Muscle of leg (tissue), 11 donors: ENCODE measurements around the gene SPAG8. TPM values are rescaled to one million over a fixed set of nuclear protein-coding genes. Genes with fewer than 3 reads are reported as not detected.

ENCODE experiments used
- DNase-seq: peaks from one replicate; pipeline ENCODE4 v3.0.0; 2013
- H3K27ac ChIP-seq: one replicate; pipeline ENCODE4 v1.5.1; 2013; ENCODE audit warnings: mild to moderate bottlenecking, low read length, control low read depth
- H3K27me3 ChIP-seq: one replicate; pipeline ENCODE4 v1.6.1; 2013; ENCODE audit warnings: low read length; ENCODE audit not compliant: control insufficient read depth, insufficient read depth
- H3K36me3 ChIP-seq: one replicate; pipeline ENCODE4 v1.6.1; 2013; ENCODE audit warnings: low read length; ENCODE audit not compliant: control insufficient read depth, insufficient read depth
- H3K4me1 ChIP-seq: one replicate; pipeline ENCODE4 v1.6.1; 2013; ENCODE audit warnings: low read length; ENCODE audit not compliant: control insufficient read depth, insufficient read depth
- H3K4me3 ChIP-seq: one replicate; pipeline ENCODE4 v1.5.1; 2013; ENCODE audit warnings: low read length, control low read depth
- H3K9me3 ChIP-seq: replicated peaks from 2 replicates; pipeline ENCODE4 v1.6.1; 2013; ENCODE audit warnings: low read depth, low read length; ENCODE audit not compliant: control insufficient read depth
- WGBS: methylation state at CpG from one replicate; pipeline ENCODE4 v1.1.5; 2013; ENCODE audit warnings: missing lambda C conversion rate; ENCODE audit not compliant: insufficient coverage; 5-methylcytosine and 5-hydroxymethylcytosine counted together
- polyA plus RNA-seq, 8 donors: library from polyadenylated mRNA; unstranded; fragments of 120-200 nt; gene quantifications; one replicate each; pipeline versions ENCODE4 v1.2.1 to v1.2.3, GENCODE V29; 2013; ENCODE audit warnings: inconsistent platforms in 1 of 8, low replicate concordance in 1 of 8; ENCODE audit not compliant: insufficient read length in 8 of 8, insufficient read depth in 1 of 8
- total RNA-seq: library from RNA; stranded (reverse); fragments of 120-200 nt; gene quantifications from one replicate; pipeline ENCODE4 v1.2.4, GENCODE V29; 2013

Gene SPAG8
- total and polyA plus RNA-seq, 9 donors: 1.3 to 3.1 (median 2.0) TPM

DNA sequence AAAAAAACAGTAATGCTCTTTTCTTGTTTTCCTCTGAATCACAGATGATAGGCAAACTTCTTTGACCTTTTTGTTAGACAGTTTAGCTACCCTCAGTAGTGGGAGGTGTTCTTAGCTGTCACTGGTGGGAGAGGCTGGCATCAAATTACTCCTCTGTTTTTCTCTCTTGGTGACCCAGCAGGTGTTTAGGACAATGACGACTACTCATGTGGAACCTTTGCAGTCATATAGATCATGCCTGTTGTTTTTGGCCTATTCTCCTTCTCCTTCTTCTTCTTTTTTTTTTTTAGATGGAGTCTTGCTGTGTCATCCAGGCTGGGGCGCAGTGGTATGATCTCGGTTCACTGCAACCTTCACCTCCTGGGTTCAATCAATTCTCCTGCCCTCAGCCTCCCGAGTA is 36.0 kb downstream of the SPAG8 start:
- DNase-seq: no peak
- Histone ChIP-seq H3K9me3 (no peaks in the 10 kb centered on the region), H3K27ac (no peak overlapping the region), H3K4me3 (no peak overlapping the region), H3K36me3 (no peaks in the 10 kb centered on the region), H3K27me3 (no peaks in the 10 kb centered on the region), H3K4me1 (peaks cover 5% of the 10 kb centered on the region)
- no CpG with 5 or more reads among the region's 4 CpGs for WGBS

DNA sequence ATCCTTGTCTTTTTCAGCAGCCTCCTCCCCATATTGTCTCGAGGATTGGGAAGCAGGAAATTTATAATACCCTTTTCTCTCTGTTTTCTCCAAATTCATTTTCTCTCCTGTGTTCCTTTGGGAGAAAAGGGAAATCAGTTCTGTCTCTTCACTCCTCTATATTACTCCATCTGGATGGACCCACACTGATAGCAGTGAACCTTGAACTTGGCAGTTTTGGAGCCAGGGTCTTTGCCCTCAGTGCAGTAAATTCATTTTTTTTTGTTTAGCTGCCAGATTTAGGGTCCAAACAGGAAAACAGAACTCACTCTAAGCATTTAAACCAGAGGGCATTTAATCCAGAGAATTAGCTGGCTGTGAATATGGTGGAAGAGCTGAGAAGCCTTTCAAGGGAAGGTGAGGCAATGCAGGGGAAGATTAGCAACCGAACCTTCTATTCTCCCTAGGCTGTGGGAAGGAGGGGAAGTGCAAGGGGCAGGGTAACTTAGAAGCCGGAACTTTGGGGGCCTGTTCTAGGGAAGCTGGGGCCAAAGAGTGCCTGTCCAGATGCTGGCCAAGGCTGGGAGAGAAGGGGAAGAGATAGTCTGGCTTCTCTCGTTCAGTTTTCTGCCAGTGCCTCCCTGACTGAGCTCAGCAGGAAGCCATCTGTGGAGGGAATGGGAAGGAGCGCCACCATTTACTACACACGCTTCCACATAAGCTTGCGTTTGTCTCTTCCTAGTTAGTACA is 37.0 kb downstream of the SPAG8 start:
- 0% methylated on average over 2 of the region's 7 CpGs for WGBS
- DNase-seq: peak; percentile 63
- H3K4me3 ChIP-seq: no peak overlapping the region
- H3K36me3 ChIP-seq: no peaks in the 10 kb centered on the region
- H3K27me3 ChIP-seq: no peaks in the 10 kb centered on the region
- H3K27ac ChIP-seq: no peak overlapping the region
- H3K9me3 ChIP-seq: no peaks in the 10 kb centered on the region
- H3K4me1 ChIP-seq: peaks cover 10% of the 10 kb centered on the region

- WGBS: 81% methylated on average over 3 of the region's 3 CpGs
Measured at GRCh38 chr9:35771943-35772342, 40.1 kb downstream of the SPAG8 start.

GRCh38 chr9:35771534-35771933 is 40.5 kb downstream of the SPAG8 start:
- Histone ChIP-seq H3K4me1 (peaks cover 10% of the 10 kb centered on the region), H3K4me3 (no peak overlapping the region), H3K27ac (no peak overlapping the region), H3K9me3 (no peaks in the 10 kb centered on the region), H3K36me3 (no peaks in the 10 kb centered on the region), H3K27me3 (no peaks in the 10 kb centered on the region)
- WGBS: no CpG with 5 or more reads among the region's 1 CpG
- peak; percentile 50 for DNase-seq

More at GRCh38 chr9:35771943-35772342, 40.1 kb downstream of the SPAG8 start:
- DNase-seq: no peak
- H3K27me3 ChIP-seq: no peaks in the 10 kb centered on the region
- no peaks in the 10 kb centered on the region for H3K36me3 ChIP-seq
- no peak overlapping the region for H3K27ac ChIP-seq
- peaks cover 10% of the 10 kb centered on the region for H3K4me1 ChIP-seq
- no peaks in the 10 kb centered on the region for H3K9me3 ChIP-seq
- no peak overlapping the region for H3K4me3 ChIP-seq

- Histone ChIP-seq H3K4me3 (no peak overlapping the region), H3K36me3 (no peaks in the 10 kb centered on the region), H3K27ac (no peak overlapping the region), H3K9me3 (no peaks in the 10 kb centered on the region), H3K27me3 (no peaks in the 10 kb centered on the region), H3K4me1 (peaks cover 10% of the 10 kb centered on the region)
- WGBS: no CpG with 5 or more reads among the region's 4 CpGs
- DNase-seq: no peak
Measured at GRCh38 chr9:35771075-35771433, 41.0 kb downstream of the SPAG8 start.

- no CpG with 5 or more reads among the region's 1 CpG for WGBS
- Histone ChIP-seq H3K27me3 (no peaks in the 10 kb centered on the region), H3K4me1 (peaks cover 7% of the 10 kb centered on the region), H3K9me3 (no peaks in the 10 kb centered on the region), H3K4me3 (no peak overlapping the region), H3K36me3 (no peaks in the 10 kb centered on the region), H3K27ac (no peak overlapping the region)
- no peak for DNase-seq
Measured at GRCh38 chr9:35769763-35770162, 42.3 kb downstream of the SPAG8 start.

GRCh38 chr9:35767458-35767857 is 44.6 kb downstream of the SPAG8 start:
- Histone ChIP-seq H3K27ac (no peak overlapping the region), H3K4me3 (no peak overlapping the region), H3K27me3 (no peaks in the 10 kb centered on the region), H3K36me3 (no peaks in the 10 kb centered on the region), H3K4me1 (peaks cover 7% of the 10 kb centered on the region), H3K9me3 (no peaks in the 10 kb centered on the region)
- DNase-seq: no peak
- no CpG with 5 or more reads among the region's 1 CpG for WGBS

DNA sequence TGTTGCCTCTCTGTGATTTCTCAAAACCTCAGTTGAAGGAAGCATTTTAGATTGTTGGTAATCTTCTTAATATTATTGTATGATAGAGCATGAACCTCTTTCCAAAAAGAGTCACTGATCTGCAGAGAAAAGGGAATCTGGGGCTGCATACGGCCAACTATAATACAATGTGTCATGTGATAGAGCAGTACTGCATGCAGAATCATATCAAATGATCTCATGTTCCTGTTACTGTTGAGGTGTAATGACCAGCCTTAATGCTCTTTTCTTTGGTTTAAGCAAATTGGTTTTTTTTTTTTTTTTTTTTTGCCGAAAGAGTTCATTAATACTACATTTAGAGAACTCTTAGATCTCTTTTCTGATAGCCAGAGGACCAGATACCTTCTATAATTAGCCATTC is 45.1 kb downstream of the SPAG8 start:
- H3K27me3 ChIP-seq: no peaks in the 10 kb centered on the region
- no peak for DNase-seq
- peaks cover 7% of the 10 kb centered on the region for H3K4me1 ChIP-seq
- H3K36me3 ChIP-seq: no peaks in the 10 kb centered on the region
- H3K27ac ChIP-seq: no peak overlapping the region
- WGBS: no CpG with 5 or more reads among the region's 2 CpGs
- H3K4me3 ChIP-seq: no peak overlapping the region
- no peaks in the 10 kb centered on the region for H3K9me3 ChIP-seq

DNA sequence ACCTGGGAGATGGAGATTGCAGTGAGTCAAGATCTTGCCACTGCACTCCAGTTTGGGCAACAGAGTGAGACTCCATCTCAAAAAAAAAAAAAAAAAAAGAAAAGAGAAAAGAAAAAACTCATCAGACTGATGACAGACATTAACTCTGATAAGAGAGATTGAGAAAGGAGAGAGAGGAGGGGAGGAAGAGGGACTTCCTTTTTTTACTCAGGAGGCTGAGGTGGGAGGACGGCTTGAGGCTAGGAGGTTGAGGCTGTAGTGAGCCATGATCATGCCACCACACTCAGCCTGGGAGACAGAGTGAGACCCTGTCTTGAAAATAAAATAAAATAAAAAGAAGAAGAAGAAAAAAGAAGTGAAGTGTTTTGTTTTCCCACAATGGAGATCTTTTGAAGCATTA is 48.3 kb downstream of the SPAG8 start:
- no CpG with 5 or more reads among the region's 1 CpG for WGBS
- DNase-seq: no peak
- H3K27me3 ChIP-seq: no peaks in the 10 kb centered on the region
- H3K27ac ChIP-seq: no peak overlapping the region
- H3K36me3 ChIP-seq: no peaks in the 10 kb centered on the region
- no peaks in the 10 kb centered on the region for H3K4me1 ChIP-seq
- no peaks in the 10 kb centered on the region for H3K9me3 ChIP-seq
- H3K4me3 ChIP-seq: no peak overlapping the region

GRCh38 chr9:35763181-35763580 is 48.9 kb downstream of the SPAG8 start:
- Histone ChIP-seq H3K9me3 (no peaks in the 10 kb centered on the region), H3K27me3 (no peaks in the 10 kb centered on the region), H3K36me3 (no peaks in the 10 kb centered on the region), H3K27ac (no peak overlapping the region), H3K4me1 (no peaks in the 10 kb centered on the region), H3K4me3 (no peak overlapping the region)
- no CpG with 5 or more reads among the region's 2 CpGs for WGBS
- DNase-seq: no peak

GRCh38 chr9:35760651-35761050 is 51.4 kb downstream of the SPAG8 start:
- peaks cover 12% of the 10 kb centered on the region for H3K4me1 ChIP-seq
- no peak overlapping the region for H3K27ac ChIP-seq
- WGBS: 74% methylated on average over 2 of the region's 2 CpGs
- no peak overlapping the region for H3K4me3 ChIP-seq
- H3K9me3 ChIP-seq: no peaks in the 10 kb centered on the region
- DNase-seq: peak; percentile 62
- no peaks in the 10 kb centered on the region for H3K27me3 ChIP-seq
- H3K36me3 ChIP-seq: peaks cover 3% of the 10 kb centered on the region
